ENCODE results near the gene CCNJ.
"Not testable (repeated sequence)": the region's sequence is repeated elsewhere in the genome, so short reads cannot be mapped to it uniquely, and the experiment has no call there.

The CCNJ gene

GRCh38 chr10:96043033-96043892 is at the start of gene CCNJ:
Gene CCNJ (plus strand): TSS chr10:96043583. CDS start chr10:96044394, 811 bp downstream.
- DNase-seq = peak; percentile 79

GRCh38 chr10:95994376-95994775 is 49.0 kb upstream of the CCNJ start:
- DNase-seq = not testable (repeated sequence)

- DNase-seq = no peak
Measured at GRCh38 chr10:95998255-95998784, 45.1 kb upstream of the CCNJ start.

GRCh38 chr10:96013956-96014355 is 29.4 kb upstream of the CCNJ start:
- no peak for DNase-seq

- no peak for DNase-seq
Measured at GRCh38 chr10:96014473-96015102, 28.8 kb upstream of the CCNJ start.

GRCh38 chr10:96017191-96017687 is 26.1 kb upstream of the CCNJ start:
- no peak for DNase-seq

GRCh38 chr10:96021332-96021731 is 22.1 kb upstream of the CCNJ start:
- DNase-seq = no peak

- no peak for DNase-seq
Measured at GRCh38 chr10:96022739-96023138, 20.6 kb upstream of the CCNJ start.

GRCh38 chr10:96023168-96023567 is 20.2 kb upstream of the CCNJ start:
- no peak for DNase-seq

- no peak for DNase-seq
Measured at GRCh38 chr10:96025566-96025965, 17.8 kb upstream of the CCNJ start.

GRCh38 chr10:96034625-96035024 is 8.8 kb upstream of the CCNJ start:
- DNase-seq = no peak

GRCh38 chr10:96038476-96039387 is 4.7 kb upstream of the CCNJ start:
- no peak for DNase-seq

GRCh38 chr10:96041146-96041545 is 2.2 kb upstream of the CCNJ start:
- DNase-seq = no peak

- DNase-seq = peak; percentile 62
Measured at GRCh38 chr10:96043893-96044715, 721 bp downstream of the CCNJ start.

- DNase-seq = no peak
Measured at GRCh38 chr10:96044736-96045135, 1.4 kb downstream of the CCNJ start.

- DNase-seq = no peak
Measured at GRCh38 chr10:96046546-96046945, 3.2 kb downstream of the CCNJ start.

- no peak for DNase-seq
Measured at GRCh38 chr10:96047004-96047649, 3.7 kb downstream of the CCNJ start.

- not testable (repeated sequence) for DNase-seq
Measured at GRCh38 chr10:96047925-96048324, 4.5 kb downstream of the CCNJ start.

- DNase-seq = no peak
Measured at GRCh38 chr10:96049340-96049739, 6.0 kb downstream of the CCNJ start.

- no peak for DNase-seq
Measured at GRCh38 chr10:96053985-96054384, 10.6 kb downstream of the CCNJ start.

- DNase-seq = no peak
Measured at GRCh38 chr10:96056787-96057186, 13.4 kb downstream of the CCNJ start.
